RWPE1 (cell line): Measurements from ENCODE around the gene ALDH3B1.

Experiments
- CTCF ChIA-PET: fragments of 350-600 bp; sonication (Branson Sonifier 250); formaldehyde crosslinking; extraction: SDS; loops from one replicate; lab custom pipeline; 2021; lab: Yijun Ruan, JAX
- POLR2A ChIA-PET: fragments of 400-600 bp; formaldehyde crosslinking; extraction: SDS; loops from one replicate; lab custom pipeline; 2020; ENCODE audit warnings: antibody characterized with exemption; ENCODE audit not compliant: low non-redundant PET; lab: Yijun Ruan, JAX
- DNase-seq: peaks from one replicate; pipeline ENCODE4 v3.0.0; 2012; ENCODE audit warnings: low spot score
- H3K27ac ChIP-seq: fragments of 450-650 bp; 2 replicates; pipeline ENCODE4 v1.5.1; 2017
- TF ChIP-seq, protein P1 (sequence below): fragments of 450-650 bp; conservative IDR thresholded peaks from 2 replicates; pipeline ENCODE4 v1.5.1; 2017; ENCODE audit warnings: low read depth, mild to moderate bottlenecking

The ALDH3B1 gene

DNA sequence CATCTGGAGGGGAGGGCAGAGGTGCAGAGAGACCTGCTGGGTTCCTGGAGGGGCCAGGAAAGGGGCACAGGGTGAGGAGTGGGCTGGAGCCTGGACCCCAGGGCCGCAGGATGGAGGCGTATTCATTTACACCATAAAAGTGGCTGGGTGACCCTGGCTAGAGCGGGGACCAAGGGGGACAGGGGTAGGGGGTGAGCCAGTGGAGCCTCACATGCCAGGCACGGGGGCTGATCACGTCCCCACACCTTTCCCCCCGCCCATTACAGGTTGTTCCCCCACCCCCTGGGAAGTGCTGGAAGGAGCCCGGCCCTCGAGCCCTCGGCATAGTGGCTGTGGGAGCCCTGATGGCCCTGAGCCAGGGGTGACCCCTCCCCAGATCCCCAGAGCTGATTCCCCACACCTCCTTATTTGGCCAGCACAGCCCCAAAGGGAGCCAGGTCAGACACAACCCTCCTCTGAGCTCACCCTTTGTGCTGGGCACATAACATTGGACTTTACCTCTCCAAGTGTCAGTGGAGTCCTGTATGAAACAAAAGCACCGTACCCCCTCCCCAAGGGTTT, 29.5 kb downstream of the ALDH3B1 start:
- TF ChIP-seq, protein P1, sequence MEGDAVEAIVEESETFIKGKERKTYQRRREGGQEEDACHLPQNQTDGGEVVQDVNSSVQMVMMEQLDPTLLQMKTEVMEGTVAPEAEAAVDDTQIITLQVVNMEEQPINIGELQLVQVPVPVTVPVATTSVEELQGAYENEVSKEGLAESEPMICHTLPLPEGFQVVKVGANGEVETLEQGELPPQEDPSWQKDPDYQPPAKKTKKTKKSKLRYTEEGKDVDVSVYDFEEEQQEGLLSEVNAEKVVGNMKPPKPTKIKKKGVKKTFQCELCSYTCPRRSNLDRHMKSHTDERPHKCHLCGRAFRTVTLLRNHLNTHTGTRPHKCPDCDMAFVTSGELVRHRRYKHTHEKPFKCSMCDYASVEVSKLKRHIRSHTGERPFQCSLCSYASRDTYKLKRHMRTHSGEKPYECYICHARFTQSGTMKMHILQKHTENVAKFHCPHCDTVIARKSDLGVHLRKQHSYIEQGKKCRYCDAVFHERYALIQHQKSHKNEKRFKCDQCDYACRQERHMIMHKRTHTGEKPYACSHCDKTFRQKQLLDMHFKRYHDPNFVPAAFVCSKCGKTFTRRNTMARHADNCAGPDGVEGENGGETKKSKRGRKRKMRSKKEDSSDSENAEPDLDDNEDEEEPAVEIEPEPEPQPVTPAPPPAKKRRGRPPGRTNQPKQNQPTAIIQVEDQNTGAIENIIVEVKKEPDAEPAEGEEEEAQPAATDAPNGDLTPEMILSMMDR: no peak
- DNase-seq: peak; percentile 37
- peak overlapping the region; percentile 81 for H3K27ac ChIP-seq
- CTCF ChIA-PET: interaction anchor here (0.5 to 1.1 kb wide), 2 partner anchors 19 to 166 kb away, joined by 3 read pairs; no protein-coding TSS in a partner anchor
- POLR2A ChIA-PET: no interaction called here

DNA sequence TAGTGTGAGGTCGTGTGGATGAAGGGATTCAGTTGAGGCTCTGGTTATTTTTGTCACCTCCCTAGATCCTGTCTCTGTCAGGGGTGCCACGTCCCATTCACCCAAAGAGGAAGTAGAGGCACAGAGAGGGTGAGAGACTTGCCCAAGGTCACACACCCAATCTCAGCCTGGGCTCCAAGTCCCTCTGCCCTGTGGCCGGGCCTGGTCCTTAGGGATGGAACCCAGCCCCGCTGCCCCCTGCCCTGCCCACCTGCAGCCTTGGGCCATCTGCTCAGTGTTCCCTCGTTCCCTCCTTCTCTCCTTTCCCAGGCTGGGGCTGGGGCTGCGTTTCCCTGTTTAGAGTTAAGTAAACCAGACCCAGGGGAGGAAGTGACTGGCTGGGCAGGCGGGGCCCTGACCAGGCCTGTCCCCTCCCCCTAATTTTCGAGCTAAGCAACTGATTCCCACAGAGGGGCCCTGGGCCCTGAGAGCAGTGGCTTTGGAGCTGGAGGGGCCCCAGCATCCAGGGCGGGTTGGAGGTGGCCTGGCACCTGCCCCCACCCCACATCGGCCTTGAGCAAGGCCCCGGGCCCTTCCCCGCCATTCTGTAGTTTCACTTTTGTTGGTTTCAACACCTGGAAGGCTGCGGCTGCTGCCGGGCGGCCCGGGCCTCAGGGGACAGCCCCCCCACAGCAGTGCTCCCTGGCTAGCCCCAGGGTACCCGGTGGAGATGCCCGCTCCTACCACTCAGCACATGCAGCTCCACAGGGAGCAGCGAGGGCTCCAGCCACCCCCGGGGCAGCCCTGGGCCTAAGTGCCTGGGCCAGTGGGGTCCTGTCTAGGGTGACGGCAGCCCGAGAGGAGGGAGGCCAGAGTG, 30.2 kb downstream of the ALDH3B1 start:
- TF ChIP-seq, protein P1: no peak
- H3K27ac ChIP-seq: peak overlapping the region; percentile 81
- DNase-seq: peak; percentile 58
- ChIA-PET CTCF (interaction anchor here (0.7 kb wide), 2 partner anchors 134 to 1320 kb away, joined by 3 read pairs; no protein-coding TSS in a partner anchor), POLR2A (no interaction called here)

DNA sequence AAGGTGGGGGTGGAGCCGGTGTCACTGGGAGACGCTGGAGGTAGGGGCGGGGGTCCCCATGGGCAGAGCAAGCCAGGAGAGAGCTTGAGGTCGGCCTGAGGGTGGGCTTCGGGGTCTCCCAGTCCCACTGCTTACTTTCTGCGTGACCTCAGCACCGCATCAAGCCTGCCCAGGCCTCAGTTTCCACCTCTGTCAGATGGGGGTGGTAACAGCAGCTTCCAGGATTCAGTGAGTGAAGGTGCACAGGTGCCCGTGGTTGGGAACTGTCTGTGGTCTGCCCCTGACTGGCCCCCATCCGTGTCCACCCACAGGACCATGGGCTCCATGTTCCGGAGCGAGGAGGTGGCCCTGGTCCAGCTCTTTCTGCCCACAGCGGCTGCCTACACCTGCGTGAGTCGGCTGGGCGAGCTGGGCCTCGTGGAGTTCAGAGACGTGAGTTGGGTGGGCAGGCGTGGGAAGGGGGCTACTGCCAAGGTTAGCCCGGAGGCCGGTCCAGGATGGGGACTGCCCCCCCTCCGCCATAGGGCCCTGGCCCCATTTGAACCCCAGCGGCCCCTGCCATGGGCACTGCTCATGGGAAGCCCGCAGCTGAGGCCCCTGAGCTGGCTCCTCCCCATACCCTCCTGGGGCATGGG, 30.9 kb downstream of the ALDH3B1 start:
- TF ChIP-seq, protein P1: no peak
- ChIA-PET CTCF (interaction anchor here (0.5 to 0.7 kb wide), 4 partner anchors 38 to 1321 kb away, joined by 3 read pairs; no protein-coding TSS in a partner anchor), POLR2A (no interaction called here)
- peak overlapping the region; percentile 81 for H3K27ac ChIP-seq
- no peak for DNase-seq

DNA sequence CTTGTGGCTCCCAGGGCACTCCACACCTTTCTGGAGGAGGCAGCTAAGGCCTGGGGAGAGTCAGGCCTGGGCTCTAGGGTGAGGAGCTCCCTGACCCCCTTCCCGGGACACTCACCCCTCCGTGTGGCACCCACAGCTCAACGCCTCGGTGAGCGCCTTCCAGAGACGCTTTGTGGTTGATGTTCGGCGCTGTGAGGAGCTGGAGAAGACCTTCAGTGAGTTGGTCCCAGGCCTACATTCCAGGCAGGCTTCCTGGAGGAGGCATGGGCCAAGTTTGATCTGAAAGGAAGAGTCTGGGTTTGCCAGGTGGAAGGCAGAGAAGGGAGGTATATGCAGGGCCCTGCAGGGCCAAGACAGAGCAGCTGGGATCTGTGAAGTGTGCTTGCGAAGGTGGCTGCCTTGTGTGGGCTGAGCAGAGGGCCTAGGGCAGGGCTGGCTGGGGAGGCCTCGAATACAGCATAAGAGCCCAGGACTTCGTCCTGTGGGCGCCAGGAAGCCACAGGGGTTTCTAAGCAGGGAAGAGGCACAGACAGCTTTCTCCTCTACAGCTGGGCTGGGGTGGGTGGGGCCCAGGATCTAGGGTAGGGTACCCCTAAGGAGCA, 31.6 kb downstream of the ALDH3B1 start:
- peak overlapping the region; percentile 81 for H3K27ac ChIP-seq
- no peak for DNase-seq
- TF ChIP-seq, protein P1: no peak
- ChIA-PET CTCF (interaction anchor here (0.5 to 0.9 kb wide), 4 partner anchors 32 to 165 kb away, joined by 3 to 4 read pairs (median 3); no protein-coding TSS in a partner anchor), POLR2A (interaction anchor here (1.0 kb wide), 1 partner anchor 12 kb away, joined by 3 read pairs; no protein-coding TSS in a partner anchor)

DNA sequence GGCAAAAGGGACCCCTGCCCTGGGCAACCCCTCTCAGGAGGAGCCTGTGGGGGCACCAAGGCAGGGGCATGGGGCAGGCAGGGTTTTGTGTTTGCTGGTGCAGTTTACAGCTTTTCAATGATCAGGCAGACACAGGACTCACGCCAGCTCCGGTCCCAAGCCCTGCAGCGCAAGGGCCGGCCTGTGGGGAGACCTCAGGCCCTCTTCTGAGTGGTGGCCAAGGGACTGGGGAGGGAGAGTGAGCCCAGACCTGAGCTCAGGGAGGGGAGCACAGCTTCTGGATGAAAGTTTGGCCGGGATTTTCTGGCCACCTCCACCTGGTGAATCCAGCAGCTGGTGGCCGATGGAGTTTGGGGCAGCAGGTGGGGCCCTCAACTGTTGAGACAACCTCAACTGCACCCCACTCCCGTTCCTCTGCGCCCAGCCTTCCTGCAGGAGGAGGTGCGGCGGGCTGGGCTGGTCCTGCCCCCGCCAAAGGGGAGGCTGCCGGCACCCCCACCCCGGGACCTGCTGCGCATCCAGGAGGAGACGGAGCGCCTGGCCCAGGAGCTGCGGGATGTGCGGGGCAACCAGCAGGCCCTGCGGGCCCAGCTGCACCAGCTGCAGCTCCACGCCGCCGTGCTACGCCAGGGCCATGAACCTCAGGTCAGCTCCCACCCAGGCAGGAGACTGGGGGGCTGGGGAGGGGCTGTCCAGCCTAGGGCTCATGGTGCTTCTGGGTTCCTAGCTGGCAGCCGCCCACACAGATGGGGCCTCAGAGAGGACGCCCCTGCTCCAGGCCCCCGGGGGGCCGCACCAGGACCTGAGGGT, 32.3 kb downstream of the ALDH3B1 start:
- CTCF ChIA-PET: interaction anchor here (0.6 to 0.9 kb wide), 6 partner anchors 21 to 1095 kb away, joined by 3 to 4 read pairs (median 3); no protein-coding TSS in a partner anchor
- POLR2A ChIA-PET: interaction anchor here (1.0 kb wide), 1 partner anchor 12 kb away, joined by 3 read pairs; no protein-coding TSS in a partner anchor
- TF ChIP-seq, protein P1: no peak
- H3K27ac ChIP-seq: peak overlapping the region; percentile 81
- DNase-seq: no peak
